NCI-H1105 treated with DMSO at 0.1 percent for 48 hours (cell line): ENCODE data around the gene TRERF1.

Experiments
- DNase-seq: peaks from one replicate; lab custom pipeline; 2025; lab: John Stamatoyannopoulos, UW

The TRERF1 gene

DNA sequence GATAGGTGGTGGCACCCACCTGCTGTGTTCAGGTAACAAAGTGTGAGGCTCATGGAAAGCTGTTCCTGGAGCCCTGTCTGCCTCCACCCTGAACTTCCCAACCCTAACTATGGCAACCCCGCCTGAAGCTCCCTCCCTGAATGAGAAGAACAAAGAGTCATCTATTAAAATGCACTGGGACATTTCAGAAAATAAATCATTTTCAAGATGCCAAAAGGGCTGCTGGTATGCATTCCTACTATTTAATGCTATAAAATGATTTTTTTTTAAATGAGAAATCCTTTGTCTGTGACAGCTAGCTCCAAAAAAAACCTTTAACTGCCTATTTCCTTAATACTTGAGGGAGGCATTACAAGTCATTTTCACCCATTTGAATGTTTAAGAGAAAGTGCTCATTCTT is 149.7 kb downstream of the TRERF1 start:
- DNase-seq = no peak

DNA sequence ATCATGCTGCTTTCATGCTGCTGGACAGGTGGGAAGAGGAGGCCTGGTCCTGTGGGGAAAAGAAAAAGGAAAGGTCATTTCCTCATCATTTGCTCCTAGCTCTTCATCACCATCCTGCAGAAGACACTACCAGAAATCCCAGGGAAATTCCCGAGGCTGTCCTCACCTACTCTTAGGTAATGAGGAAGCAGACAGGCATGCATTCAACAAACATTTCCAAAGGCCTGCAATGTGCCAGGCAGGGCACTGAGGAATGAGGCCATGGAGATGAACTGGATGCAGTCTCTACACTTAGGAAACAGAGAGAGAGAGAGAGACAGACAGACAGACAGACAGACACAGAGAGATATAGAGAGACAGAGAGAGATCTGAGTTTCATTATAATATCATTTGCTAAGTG is 151.0 kb downstream of the TRERF1 start:
- DNase-seq = no peak

DNA sequence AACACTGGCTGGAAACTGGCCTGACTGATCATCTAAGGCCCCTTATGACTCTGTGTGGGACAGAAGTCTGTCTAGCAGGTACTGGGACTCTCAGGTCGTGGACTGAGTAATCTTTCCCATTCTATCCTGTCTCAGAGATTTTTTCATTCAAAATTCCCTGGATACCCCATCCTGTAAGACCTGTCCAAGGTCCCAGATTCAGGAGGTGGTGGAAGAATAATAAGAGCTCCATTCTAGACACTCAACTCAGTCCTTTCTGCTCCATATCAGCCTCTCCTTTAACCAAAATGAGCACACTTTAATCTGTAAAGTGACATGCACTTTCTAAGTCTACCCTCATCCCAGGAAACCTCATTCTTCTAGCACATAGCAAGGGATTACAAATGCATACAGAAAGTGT is 151.5 kb downstream of the TRERF1 start:
- DNase-seq = no peak

DNA sequence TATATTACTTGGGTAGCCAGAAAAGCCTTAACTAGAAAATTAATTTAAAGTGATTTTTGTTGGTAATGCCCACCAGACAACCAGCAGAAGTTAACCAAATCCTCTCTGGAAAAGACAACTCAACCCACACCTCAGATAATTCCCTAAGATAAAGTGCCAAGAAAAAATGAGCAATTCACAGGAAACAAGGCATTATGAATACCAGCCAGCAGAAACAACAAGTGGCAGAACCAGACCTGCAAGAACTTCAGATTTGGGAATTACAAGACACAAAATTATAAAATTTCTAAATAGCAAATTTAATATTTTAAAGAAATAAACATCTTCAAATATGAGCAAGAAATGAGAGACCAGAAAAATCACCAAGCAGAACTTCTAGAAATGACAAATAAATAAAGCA is 154.1 kb downstream of the TRERF1 start:
- no peak for DNase-seq

DNA sequence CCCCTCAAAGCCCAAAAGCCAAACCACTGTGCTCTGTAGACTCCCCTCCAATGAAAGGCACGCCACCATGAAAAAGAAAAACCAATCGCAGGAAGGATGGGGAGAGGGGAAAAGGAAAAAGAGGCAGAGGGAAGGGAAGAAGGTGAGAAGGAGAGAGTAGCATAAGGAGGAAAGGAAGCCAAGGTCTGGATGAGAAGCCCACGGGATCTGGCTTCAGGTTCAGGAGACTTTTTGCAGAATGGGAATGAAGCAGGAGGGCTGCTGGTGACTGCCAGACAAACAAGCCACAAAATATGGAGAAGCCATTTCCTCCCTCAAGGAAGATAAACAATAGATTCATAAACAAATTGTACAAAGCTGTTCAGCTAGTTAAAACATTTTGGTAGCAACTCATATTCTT is 155.1 kb downstream of the TRERF1 start:
- no peak for DNase-seq

DNA sequence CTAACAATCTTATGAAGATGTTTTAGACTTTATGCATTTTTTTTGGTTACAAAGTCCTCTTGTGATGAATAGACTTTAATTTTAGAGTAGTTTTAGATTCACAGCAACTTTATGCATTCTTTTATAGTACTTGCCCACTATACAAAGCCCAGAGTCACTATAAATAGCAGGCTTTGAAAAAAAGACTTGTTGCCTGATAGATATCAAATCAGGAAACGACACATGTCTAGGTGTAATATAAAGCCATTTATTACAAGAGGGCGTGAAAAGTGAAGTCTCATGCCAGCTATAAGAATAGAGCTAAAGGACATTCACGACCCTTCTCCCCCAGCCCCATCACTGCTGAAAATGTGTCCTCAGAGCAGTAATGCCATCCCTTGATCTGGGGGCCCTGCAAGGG is 156.0 kb downstream of the TRERF1 start:
- DNase-seq = no peak

DNA sequence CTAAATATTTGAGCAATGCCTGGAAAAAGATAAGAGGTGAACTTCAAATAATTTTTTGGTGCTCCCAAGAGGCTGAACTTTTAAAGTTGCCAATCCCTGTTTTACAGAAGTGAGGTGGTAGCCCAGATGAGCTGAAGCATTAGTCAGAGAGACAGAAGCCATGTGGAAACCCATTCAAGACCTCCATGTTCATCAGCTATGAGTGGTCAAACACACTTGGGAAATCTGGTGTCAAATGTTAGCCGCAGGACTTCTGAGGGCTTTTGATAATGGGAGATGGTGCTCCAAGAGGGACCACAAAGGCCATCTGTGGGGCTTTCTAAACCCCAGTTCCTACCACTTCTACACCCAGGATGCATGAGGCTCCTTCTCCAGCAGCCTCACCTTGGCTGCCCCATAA is 156.5 kb downstream of the TRERF1 start:
- DNase-seq = no peak

DNA sequence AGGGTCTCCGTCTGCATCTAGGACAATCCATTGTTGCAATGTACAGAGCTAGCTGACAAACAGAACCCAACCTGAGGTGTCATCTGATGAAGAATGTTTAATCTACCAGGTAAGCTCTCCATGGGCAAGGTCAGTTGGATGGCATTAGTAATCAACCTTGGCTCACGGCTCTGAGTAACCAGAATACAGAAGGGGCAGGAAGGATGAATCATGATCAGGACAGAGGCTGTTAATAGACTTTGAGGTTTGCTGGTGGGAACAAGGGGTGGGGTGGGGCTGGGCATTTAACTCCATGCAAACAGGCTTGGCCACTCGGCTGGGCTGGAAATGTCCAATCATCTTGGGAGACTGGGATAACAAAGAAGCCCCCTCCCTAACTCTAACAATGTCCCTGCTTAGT is 157.0 kb downstream of the TRERF1 start:
- no peak for DNase-seq

DNA sequence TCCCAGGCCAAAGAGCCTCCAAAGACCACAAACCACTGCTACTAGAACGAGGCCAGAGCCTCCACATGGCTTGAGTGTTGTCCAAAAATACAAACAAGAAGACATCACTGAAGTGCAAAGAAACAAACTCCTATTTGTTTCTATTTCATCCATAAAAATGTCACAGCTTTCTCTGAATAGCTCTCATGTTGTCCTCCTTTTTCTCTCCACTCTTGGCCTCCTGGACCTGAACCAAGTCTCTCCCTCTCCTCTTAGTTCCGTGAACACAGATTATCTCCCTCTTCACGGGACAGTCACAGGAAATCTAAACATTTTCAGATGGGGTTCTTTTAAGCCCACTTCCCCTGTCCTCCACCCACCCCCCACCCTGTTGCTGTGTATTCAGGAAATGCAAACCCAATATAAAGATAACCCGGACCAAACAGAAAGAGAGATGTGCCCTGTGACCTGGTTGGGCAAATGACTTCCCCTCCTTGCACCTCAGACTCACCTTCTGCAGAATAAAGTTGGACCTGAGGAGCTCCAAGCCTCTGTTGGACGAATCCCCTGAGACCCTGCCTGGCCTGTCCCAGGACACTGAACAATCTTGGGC is 158.2 kb downstream of the TRERF1 start:
- no peak for DNase-seq

DNA sequence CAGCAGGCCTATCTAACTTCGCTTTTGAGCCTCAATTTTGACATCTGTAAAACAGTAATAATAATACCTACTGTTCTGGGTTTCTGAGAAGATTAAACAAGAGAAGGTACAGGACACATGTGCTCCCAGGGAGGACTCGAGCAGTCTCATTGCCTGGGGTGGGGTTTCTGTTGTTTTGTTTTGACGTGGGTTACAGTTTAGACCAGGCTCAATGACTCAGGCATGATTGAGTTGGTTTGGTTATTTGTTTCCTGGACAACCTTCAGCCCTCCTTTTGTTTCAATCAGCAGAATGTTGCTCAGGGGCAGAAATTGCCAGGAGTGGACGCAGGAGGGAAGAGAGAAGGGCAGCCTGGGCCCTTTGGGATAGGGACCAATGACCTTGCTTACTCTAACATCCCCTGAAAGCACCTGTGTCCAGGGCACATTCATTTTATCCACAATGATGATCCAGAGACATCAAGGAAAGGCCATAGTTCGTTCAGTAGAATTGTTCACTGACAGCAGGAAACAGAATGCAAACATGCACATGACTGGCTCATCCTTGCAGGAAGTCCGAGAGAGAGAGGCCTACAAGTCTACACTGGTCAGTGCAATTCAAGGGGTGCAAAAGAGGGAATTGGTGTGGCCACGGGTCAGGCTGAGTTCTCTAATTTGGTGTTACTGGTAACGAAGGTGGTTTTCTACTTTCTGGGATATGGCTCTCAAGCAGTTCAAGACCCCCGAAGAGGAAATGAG is 159.6 kb downstream of the TRERF1 start:
- DNase-seq = no peak

DNA sequence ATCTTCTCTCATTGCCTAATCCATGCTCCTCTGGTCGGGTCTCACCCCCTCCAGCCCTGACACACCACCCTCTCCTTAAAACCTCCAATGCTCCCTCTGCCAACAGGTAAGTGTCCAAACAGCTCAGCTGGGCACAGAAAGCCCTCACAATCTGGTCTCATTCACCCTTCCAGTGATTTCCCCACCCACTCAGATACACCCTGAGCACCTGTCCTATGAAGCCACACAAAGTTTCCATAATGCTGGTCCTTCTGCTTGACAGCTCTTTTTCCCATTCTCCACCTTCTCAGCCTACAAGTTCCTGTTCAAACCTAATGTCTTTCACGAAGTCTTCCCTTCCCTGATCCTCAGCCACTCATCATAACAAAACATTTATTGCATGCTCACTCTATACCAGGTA is 164.0 kb downstream of the TRERF1 start:
- no peak for DNase-seq

DNA sequence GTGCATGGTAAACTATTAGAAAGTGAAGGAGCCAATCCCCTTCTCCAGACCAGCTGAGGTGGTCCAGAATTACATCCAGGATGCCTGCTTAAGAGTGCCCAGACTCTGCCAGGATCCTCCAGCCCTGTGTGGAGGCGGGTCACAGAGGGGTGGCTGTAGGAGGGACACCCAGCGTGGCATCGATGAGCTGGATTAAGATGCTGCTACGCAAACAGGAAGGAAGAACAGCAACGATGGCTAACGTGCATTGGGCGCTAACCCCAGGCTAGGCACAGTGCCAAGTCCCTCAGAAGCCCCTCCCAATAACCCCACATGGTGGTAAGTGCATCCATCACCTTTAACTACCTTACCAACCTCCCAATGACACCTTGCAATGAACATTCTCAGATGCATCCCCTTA is 170.2 kb downstream of the TRERF1 start:
- no peak for DNase-seq

DNA sequence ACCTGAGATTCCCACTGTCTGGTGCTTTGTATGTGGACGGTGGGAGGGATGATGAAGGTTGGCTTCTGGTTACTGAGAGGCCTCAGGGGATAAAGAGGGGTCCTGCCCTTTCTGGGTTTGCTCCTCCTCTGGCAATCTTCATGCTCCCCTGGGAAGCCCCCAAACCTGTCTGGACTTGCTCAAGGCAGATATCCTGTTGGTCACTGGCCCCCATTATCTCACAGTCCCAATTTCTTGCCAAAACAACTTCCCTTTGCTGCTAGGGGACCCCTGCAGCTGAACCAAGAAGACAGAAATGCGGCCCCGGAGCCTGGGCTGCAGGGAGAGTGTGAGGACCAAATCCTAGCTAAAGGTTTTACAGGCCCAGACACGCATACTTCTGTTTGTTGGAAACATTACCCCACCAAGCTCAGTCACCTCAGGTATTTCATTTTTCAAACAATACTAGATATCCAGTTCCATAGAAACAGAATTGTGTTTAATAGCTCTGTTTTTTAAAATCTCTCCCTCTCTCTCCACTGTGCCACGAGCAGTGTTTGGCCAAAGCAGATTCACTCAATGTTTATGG is 170.7 kb downstream of the TRERF1 start:
- no peak for DNase-seq

DNA sequence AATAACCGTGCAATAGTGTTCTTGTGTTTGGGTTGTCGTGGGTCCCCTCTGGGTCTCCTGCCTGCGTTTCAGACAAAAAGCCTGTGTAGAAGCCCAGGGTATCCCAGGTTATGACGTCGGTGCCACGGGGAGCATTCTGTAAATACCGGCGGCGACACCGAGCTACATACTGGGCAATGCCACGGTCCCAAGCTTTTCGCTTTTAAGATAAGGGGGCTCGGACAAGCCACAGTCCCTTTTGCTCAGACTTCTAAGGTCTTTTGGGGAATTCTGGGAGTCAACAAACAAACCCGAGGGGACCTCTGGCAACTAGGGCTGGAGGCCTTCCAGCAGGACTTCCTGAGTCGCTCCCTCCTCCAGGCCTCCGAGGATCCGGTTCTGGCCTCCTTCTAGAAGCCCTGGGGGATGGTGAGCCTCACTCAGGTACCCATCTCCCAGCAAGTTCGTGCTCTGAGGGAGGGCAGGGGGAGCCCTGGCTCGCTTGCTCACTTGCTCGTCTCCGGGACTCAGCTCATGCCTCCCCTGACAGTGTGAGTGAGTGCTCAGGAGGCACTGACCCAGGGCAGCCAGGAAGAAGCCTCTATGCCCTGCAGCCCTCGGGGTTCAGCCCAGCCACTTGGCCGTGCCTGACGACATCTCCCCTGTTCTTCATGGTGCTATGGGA is 171.6 kb downstream of the TRERF1 start:
- no peak for DNase-seq

DNA sequence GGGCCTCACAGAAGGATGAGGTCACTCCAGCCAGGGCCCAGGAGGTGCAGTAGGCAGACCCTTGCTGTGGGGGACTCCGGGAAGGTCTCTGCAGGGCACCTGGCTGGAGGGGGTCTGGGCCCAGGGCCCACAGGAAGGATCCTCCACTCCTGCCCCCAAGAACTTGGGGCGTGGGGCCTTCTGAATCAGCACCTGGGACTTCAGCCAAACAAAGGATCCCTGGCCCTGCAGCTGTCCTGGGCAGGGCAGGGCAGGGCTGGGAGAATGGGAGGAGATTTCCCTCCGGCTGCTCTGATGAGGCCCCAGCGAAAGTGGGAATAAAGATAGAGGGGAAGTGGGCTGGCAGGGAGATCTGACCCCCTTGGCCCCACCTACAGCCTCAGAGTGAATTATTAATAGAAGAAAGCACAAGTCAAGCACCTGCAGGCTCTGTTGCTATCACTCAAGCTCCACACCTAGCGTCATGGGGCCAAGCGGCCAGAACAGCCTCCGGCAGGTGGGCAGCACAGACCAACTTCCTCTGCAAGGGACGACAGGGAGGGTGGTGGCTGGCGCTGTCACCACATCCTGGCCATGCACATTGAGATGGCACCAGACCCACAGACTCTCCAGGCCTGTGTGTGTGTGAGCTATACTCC is 172.5 kb downstream of the TRERF1 start:
- no peak for DNase-seq

DNA sequence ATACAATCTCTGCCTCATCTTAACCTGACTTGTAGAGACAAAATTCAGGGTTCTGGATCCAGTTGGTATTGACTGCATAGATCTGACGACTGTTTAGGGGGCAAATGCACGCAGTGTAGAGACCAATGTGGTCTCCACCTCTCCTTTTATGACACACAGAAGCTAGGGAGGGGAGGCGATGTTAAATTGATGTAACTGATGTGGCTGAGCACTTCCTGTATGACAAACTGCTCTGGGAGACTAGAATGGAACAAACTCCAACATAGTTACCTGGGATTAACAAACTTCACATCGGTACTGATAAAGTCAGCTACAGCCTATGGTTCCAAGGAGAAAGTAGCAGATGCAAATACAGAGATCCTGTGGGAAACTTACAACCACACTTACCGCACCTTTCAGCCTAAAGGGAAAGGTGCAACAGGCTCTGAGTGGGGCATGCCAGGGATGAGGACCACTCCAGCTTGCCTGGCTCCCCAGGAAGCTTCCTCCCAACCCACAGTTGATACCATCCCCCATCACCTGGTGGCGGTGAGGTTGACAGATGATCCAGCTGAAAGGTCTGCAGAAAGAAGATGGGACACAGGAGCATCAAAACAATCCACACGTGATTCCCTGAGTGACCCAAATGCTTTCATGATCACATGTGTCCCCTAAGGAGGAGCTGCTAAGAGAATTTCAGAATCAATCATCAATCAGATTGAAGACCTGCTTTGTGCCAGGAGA is 173.4 kb downstream of the TRERF1 start:
- DNase-seq = no peak

DNA sequence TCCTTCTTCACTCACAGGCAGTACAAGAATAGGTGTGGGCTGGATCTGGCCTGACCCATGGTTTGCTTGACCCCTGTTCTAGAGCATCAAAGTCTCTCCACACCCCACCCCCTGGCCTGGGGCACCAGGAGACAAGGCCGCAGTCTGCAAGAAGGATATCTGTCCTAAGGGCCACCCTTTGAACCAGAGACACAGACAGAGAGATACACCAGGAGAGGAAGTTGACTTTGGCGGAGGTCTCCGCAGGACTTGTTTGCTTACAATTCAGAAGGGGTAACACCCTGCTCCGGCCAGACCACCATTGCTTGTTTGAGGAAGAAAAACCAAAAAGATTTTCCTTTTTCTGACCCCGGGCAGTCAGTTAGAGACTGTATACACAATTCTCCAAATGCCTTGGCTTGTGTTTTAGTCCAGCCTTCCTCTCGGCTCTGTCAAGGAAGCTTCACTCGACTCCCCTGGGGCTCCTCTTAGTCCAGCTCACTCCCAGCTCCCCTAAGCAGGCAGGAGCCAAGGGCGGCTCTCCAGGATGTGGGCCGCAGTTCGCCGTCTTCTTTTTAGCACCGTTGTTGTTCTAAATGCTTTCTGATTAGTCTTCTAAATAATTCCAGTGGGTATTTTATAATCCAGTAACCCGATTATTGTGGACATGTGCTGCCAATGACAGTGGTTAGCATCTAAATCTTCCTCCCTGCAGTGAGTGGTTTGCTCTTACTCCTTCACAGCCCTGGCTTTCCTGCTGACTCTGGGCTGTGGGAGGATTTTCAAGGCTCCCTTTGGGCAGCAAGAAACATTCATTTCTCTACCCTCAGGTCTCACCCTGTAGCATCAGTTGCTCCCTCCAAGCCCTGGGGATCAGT is 175.5 kb downstream of the TRERF1 start:
- no peak for DNase-seq

DNA sequence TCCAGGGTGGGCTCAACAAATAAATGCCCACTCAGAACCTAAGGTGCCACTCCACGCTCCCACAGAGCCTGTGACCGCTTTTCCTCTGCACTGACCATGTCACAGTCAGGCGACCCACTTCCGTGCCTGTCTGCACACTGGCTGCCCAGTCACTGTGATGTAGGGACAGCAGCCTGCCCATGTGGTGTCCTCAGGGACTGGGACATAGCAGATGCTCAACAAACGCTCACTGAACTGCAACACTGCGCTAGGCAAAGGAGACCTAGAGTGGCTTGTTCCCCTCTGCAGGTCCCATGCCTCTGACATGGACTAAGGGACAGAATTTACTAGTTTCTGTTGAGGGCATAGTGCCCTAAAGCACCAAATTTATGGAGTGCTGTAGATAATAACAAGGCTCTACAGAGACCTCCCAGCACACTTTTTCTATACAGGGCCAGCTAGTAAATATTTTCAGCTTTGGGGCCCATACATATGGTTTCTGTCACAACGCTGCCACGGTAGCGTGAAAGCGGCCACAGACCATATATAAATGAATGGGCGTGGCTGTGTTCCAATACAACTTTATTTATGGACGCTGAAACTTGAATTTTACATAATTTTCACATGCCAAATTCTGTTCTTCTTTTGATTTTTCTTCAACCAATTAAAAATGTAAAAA is 176.2 kb downstream of the TRERF1 start:
- no peak for DNase-seq

DNA sequence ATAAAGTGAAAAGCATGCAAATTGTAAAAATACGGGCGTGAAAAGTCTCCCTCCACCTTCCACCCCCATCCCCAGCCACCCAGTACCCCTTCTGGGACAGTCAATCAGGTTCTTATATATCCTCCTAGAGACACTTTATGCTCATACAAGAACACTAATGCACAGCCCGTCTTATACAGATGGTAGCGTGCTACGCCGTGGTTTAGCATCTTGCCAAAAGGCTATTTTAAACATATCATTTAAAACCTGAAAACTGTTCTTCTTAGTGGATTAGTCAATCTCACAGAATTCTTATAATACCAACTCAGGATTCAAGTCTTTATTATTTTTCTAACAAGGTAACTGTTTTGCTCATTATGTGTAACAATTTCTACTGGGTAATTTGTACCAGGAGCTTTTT is 176.8 kb downstream of the TRERF1 start:
- no peak for DNase-seq
